ENCODE data around the gene SOX8. TPM values are rescaled to one million over a fixed set of nuclear protein-coding genes. Genes with fewer than 3 reads are reported as not detected.

Gene SOX8
- polyA plus RNA-seq, 1 experiment = not detected

GRCh38 chr16:977896-978295, 3.7 kb upstream of the SOX8 start:
- TF ChIP-seq CTCF (IDR thresholded peaks at IDR 0.05; ENCODE audit: low read depth, low read length) = no peak
- peaks cover 58% of the 10 kb centered on the region for H3K27me3 ChIP-seq (ENCODE audit: control insufficient read depth, insufficient read depth, low read length)
- CTCF ChIA-PET = no interaction called here
- DNase-seq (ENCODE audit: low read depth, low spot score) = no peak
- H3K9me3 ChIP-seq (ENCODE audit: control insufficient read depth, insufficient read depth, low read length) = no peaks in the 10 kb centered on the region; the same call in 1 of the 2 replicates
- H3K4me3 ChIP-seq (ENCODE audit: low read depth, low read length) = no peak overlapping the region
- H3K27ac ChIP-seq (ENCODE audit: low read depth, low read length) = no peak overlapping the region
- POLR2A ChIA-PET = no interaction called here

- CTCF ChIA-PET = no interaction called here
- Histone ChIP-seq H3K4me3 (ENCODE audit: low read depth, low read length) (no peak overlapping the region), H3K9me3 (ENCODE audit: control insufficient read depth, insufficient read depth, low read length) (no peaks in the 10 kb centered on the region; the same call in 1 of the 2 replicates), H3K27me3 (ENCODE audit: control insufficient read depth, insufficient read depth, low read length) (peaks cover 63% of the 10 kb centered on the region), H3K27ac (ENCODE audit: low read depth, low read length) (no peak overlapping the region)
- TF ChIP-seq CTCF (IDR thresholded peaks at IDR 0.05; ENCODE audit: low read depth, low read length) = no peak
- DNase-seq (ENCODE audit: low read depth, low spot score) = no peak
- POLR2A ChIA-PET = no interaction called here
Observed at GRCh38 chr16:978403-978802, 3.2 kb upstream of the SOX8 start.

- no peak overlapping the region for H3K4me3 ChIP-seq (ENCODE audit: low read depth, low read length)
Observed at GRCh38 chr16:979147-979546, 2.4 kb upstream of the SOX8 start.

GRCh38 chr16:979859-980594, 1.5 kb upstream of the SOX8 start:
- Histone ChIP-seq H3K27ac (ENCODE audit: low read depth, low read length) (no peak overlapping the region), H3K27me3 (ENCODE audit: control insufficient read depth, insufficient read depth, low read length) (peaks cover 60% of the 10 kb centered on the region), H3K4me3 (ENCODE audit: low read depth, low read length) (no peak overlapping the region; the same call in 1 of the 2 replicates), H3K9me3 (ENCODE audit: control insufficient read depth, insufficient read depth, low read length) (no peaks in the 10 kb centered on the region; the same call in 1 of the 2 replicates)
- ChIA-PET POLR2A (no interaction called here), CTCF (no interaction called here)
- TF ChIP-seq CTCF (IDR thresholded peaks at IDR 0.05; ENCODE audit: low read depth, low read length) = no peak
- no peak for DNase-seq (ENCODE audit: low read depth, low spot score)

More at GRCh38 chr16:979147-979546, 2.4 kb upstream of the SOX8 start:
- ChIA-PET CTCF (no interaction called here), POLR2A (no interaction called here)
- Histone ChIP-seq H3K27ac (ENCODE audit: low read depth, low read length) (no peak overlapping the region), H3K9me3 (ENCODE audit: control insufficient read depth, insufficient read depth, low read length) (no peaks in the 10 kb centered on the region; the same call in 1 of the 2 replicates), H3K27me3 (ENCODE audit: control insufficient read depth, insufficient read depth, low read length) (peaks cover 67% of the 10 kb centered on the region)
- DNase-seq (ENCODE audit: low read depth, low spot score) = no peak
- no peak for TF ChIP-seq CTCF (IDR thresholded peaks at IDR 0.05; ENCODE audit: low read depth, low read length)

- ChIA-PET POLR2A (no interaction called here), CTCF (no interaction called here)
- no peak for TF ChIP-seq CTCF (IDR thresholded peaks at IDR 0.05; ENCODE audit: low read depth, low read length)
- no peak overlapping the region; the same call in 1 of the 2 replicates for H3K4me3 ChIP-seq (ENCODE audit: low read depth, low read length)
- no peak for DNase-seq (ENCODE audit: low read depth, low spot score)
- peaks cover 62% of the 10 kb centered on the region for H3K27me3 ChIP-seq (ENCODE audit: control insufficient read depth, insufficient read depth, low read length)
- H3K27ac ChIP-seq (ENCODE audit: low read depth, low read length) = no peak overlapping the region
- H3K9me3 ChIP-seq (ENCODE audit: control insufficient read depth, insufficient read depth, low read length) = no peaks in the 10 kb centered on the region; the same call in 1 of the 2 replicates
Observed at GRCh38 chr16:980595-980854, 1.0 kb upstream of the SOX8 start.
